ENCODE measurements around the gene MSI2.

GRCh38 chr17:57269598-57270255 is 13.4 kb downstream of the MSI2 start:
- TF ChIP-seq JUN (IDR thresholded peaks at IDR 0.05; ENCODE audit: borderline replicate concordance, insufficient read depth, insufficient read length, low read depth) (no peak), CTCF (IDR thresholded peaks at IDR 0.05; ENCODE audit: extremely low read depth in 1 of 2, insufficient read depth in 1 of 2, low read depth in 1 of 2, low read length in 2 of 2) (no peak), EZH2 (IDR thresholded peaks at IDR 0.05; ENCODE audit: borderline replicate concordance, low read depth, low read length, severe bottlenecking) (no peak), GATA2 (IDR thresholded peaks at IDR 0.05; ENCODE audit: insufficient read depth, insufficient read length, low read depth, low read length) (no peak), POLR2A (IDR thresholded peaks at IDR 0.05; ENCODE audit: low read depth, low read length) (no peak)

Measured in endothelial cell of umbilical vein (primary cell).